Nasal cavity respiratory epithelium epithelial cell of viscerocranial mucosa (primary cell): ENCODE measurements around the gene TRIM65. TPM values are rescaled to one million over a fixed set of nuclear protein-coding genes. Genes with fewer than 3 reads are reported as not detected.

ENCODE experiments used
- total RNA-seq: library from RNA; depleted of rRNA; stranded (reverse); fragments of >200 nt; gene quantifications from 2 replicates; pipeline ENCODE4 v1.2.3, GENCODE V29; 2014

Gene TRIM65
- total RNA-seq = 18.1 and 25.3 TPM in 2 replicates

GRCh38 chr17:75896415-75897159, at the start of gene TRIM65:
TRIM65 (minus strand) TSS chr17:75896951; CDS start chr17:75896937, 14 bp downstream.

GRCh38 chr17:75940727-75941441, 44.1 kb upstream of the TRIM65 start, which contains the start of gene FBF1:
FBF1 (minus strand) TSS chr17:75941042; CDS start chr17:75938149, 2,893 bp downstream.

GRCh38 chr17:75904749-75905521, 8.2 kb upstream of the TRIM65 start, which contains the start of gene MRPL38:
MRPL38 (minus strand) TSS chr17:75904884; CDS start chr17:75904875, 9 bp downstream.

GRCh38 chr17:75878174-75878998, 18.4 kb downstream of the TRIM65 start, which contains the start of gene TRIM47:
TRIM47 (minus strand) TSS chr17:75878581; CDS start chr17:75878548, 33 bp downstream.

GRCh38 chr17:75855310-75856061, 41.3 kb downstream of the TRIM65 start, which contains the start of gene WBP2:
WBP2 (minus strand) TSS chr17:75855335; CDS start chr17:75855297, 38 bp downstream.

GRCh38 chr17:75843577-75844529, 52.9 kb downstream of the TRIM65 start, which contains the start of gene UNC13D:
UNC13D (minus strand) TSS chr17:75844404; CDS start chr17:75844337, 67 bp downstream.

Other genes with a start within 250 kb of the TRIM65 start
- 17.4 and 27.6 TPM in 2 replicates for gene RECQL5, start 229.8 kb downstream of the TRIM65 start, total RNA-seq
- 52.3 and 65.1 TPM in 2 replicates for gene SAP30BP, start 229.6 kb downstream of the TRIM65 start, total RNA-seq
- gene ITGB4, start 175.5 kb downstream of the TRIM65 start, total RNA-seq = 488 and 974 TPM in 2 replicates
- gene GALK1, start 131.8 kb downstream of the TRIM65 start, total RNA-seq = 9.9 and 16.0 TPM in 2 replicates
- 9.2 and 16.2 TPM in 2 replicates for gene UNK, start 112.1 kb downstream of the TRIM65 start, total RNA-seq
- 13.7 and 14.8 TPM in 2 replicates for gene UNC13D, start 52.5 kb downstream of the TRIM65 start, total RNA-seq
- 29.7 and 40.7 TPM in 2 replicates for gene WBP2, start 41.6 kb downstream of the TRIM65 start, total RNA-seq
- 14.4 and 47.8 TPM in 2 replicates for gene TRIM47, start 18.4 kb downstream of the TRIM65 start, total RNA-seq
- gene MRPL38, start 7.9 kb upstream of the TRIM65 start, total RNA-seq = 33.5 TPM in 2 replicates
- 11.3 and 18.5 TPM in 2 replicates for gene FBF1, start 44.1 kb upstream of the TRIM65 start, total RNA-seq
- gene ACOX1, start 82.2 kb upstream of the TRIM65 start, total RNA-seq = 37.3 and 72.5 TPM in 2 replicates
- 12.9 and 20.5 TPM in 2 replicates for gene TEN1, start 82.3 kb upstream of the TRIM65 start, total RNA-seq
- 0.68 and 1.8 TPM in 2 replicates for gene CDK3, start 103.9 kb upstream of the TRIM65 start, total RNA-seq
- 40.3 and 69.8 TPM in 2 replicates for gene EVPL, start 130.4 kb upstream of the TRIM65 start, total RNA-seq
- 44.1 and 75.0 TPM in 2 replicates for gene SRP68, start 175.6 kb upstream of the TRIM65 start, total RNA-seq
- gene GALR2, start 177.8 kb upstream of the TRIM65 start, total RNA-seq = 0.14 TPM in 1 of 2 replicates, not detected in the other
- not detected in 2 replicates for gene ZACN, start 182.2 kb upstream of the TRIM65 start, total RNA-seq
- 36.2 and 66.5 TPM in 2 replicates for gene EXOC7, start 206.8 kb upstream of the TRIM65 start, total RNA-seq
- not detected in 2 replicates for gene FOXJ1, start 244.3 kb upstream of the TRIM65 start, total RNA-seq